NCI-H460 (cell line): ENCODE measurements around the gene ELOVL3. TPM values are rescaled to one million over a fixed set of nuclear protein-coding genes. Genes with fewer than 3 reads are reported as not detected.
"Not testable (repeated sequence)": the region's sequence is repeated elsewhere in the genome, so short reads cannot be mapped to it uniquely, and the experiment has no call there.

Experiments
- DNase-seq: peaks from one replicate; pipeline ENCODE4 v3.0.0-alpha.2; 2016; ENCODE audit warnings: low read depth; ENCODE audit errors: extremely low read depth
- total RNA-seq: library from RNA; depleted of rRNA; stranded (reverse); fragments of >200 nt; shearing (Covaris generic); gene quantifications from 2 replicates; pipeline ENCODE4 v1.2.3, GENCODE V29; 2014; rRNA removed

Gene ELOVL3
- total RNA-seq, 1 experiment from 2014 or later, result 0.20 TPM

GRCh38 chr10:102246261-102246660 lies 20.2 kb downstream of the ELOVL3 start:
- no peak for DNase-seq

- DNase-seq, result no peak
Measured at GRCh38 chr10:102247734-102248133, 21.6 kb downstream of the ELOVL3 start.

GRCh38 chr10:102252508-102252907 lies 26.4 kb downstream of the ELOVL3 start:
- DNase-seq, result not testable (repeated sequence)

GRCh38 chr10:102254426-102254825 lies 28.3 kb downstream of the ELOVL3 start:
- no peak for DNase-seq

GRCh38 chr10:102255404-102255803 lies 29.3 kb downstream of the ELOVL3 start:
- DNase-seq, result no peak

- DNase-seq, result no peak
Measured at GRCh38 chr10:102261196-102261595, 35.1 kb downstream of the ELOVL3 start.

GRCh38 chr10:102261842-102262241 lies 35.7 kb downstream of the ELOVL3 start:
- no peak for DNase-seq

GRCh38 chr10:102262744-102263370 lies 36.8 kb downstream of the ELOVL3 start:
- DNase-seq, result no peak

- DNase-seq, result no peak
Measured at GRCh38 chr10:102264371-102264770, 38.3 kb downstream of the ELOVL3 start.

- no peak for DNase-seq
Measured at GRCh38 chr10:102266670-102267069, 40.6 kb downstream of the ELOVL3 start.

- no peak for DNase-seq
Measured at GRCh38 chr10:102267748-102268147, 41.6 kb downstream of the ELOVL3 start.

GRCh38 chr10:102268375-102268888 lies 42.3 kb downstream of the ELOVL3 start:
- DNase-seq, result no peak

GRCh38 chr10:102269017-102269416 lies 42.9 kb downstream of the ELOVL3 start:
- DNase-seq, result no peak

GRCh38 chr10:102274062-102274461 lies 48.0 kb downstream of the ELOVL3 start:
- no peak for DNase-seq

GRCh38 chr10:102275343-102275742 lies 49.2 kb downstream of the ELOVL3 start:
- no peak for DNase-seq

GRCh38 chr10:102279104-102279503 lies 53.0 kb downstream of the ELOVL3 start:
- DNase-seq, result no peak

Other genes starting within 250 kb of the ELOVL3 start
- gene ARMH3, start 170.1 kb upstream of the ELOVL3 start, total RNA-seq, result 6.6 and 7.9 TPM in 2 replicates
- gene HPS6, start 160.9 kb upstream of the ELOVL3 start, total RNA-seq, result 16.7 and 19.5 TPM in 2 replicates
- gene LDB1, start 105.9 kb upstream of the ELOVL3 start, total RNA-seq, result 25.1 and 27.0 TPM in 2 replicates
- 24.1 and 26.4 TPM in 2 replicates for gene PPRC1, start 93.3 kb upstream of the ELOVL3 start, total RNA-seq
- gene NOLC1, start 73.9 kb upstream of the ELOVL3 start, total RNA-seq, result 132 and 151 TPM in 2 replicates
- 0.27 TPM in 1 of 2 replicates, not detected in the other for gene PITX3, start 15.2 kb downstream of the ELOVL3 start, total RNA-seq
- 27.6 and 30.5 TPM in 2 replicates for gene GBF1, start 19.2 kb downstream of the ELOVL3 start, total RNA-seq
- gene NFKB2, start 169.4 kb downstream of the ELOVL3 start, total RNA-seq, result 51.9 and 58.6 TPM in 2 replicates
- gene PSD, start 192.5 kb downstream of the ELOVL3 start, total RNA-seq, result 0.29 and 0.32 TPM in 2 replicates
- gene FBXL15, start 194.5 kb downstream of the ELOVL3 start, total RNA-seq, result 13.7 and 18.1 TPM in 2 replicates
- gene CUEDC2, start 206.3 kb downstream of the ELOVL3 start, total RNA-seq, result 51.7 and 55.3 TPM in 2 replicates
- gene C10orf95, start 225.2 kb downstream of the ELOVL3 start, total RNA-seq, result 0.37 and 0.55 TPM in 2 replicates